ENCODE measurements around the gene DCAF5.

DNA sequence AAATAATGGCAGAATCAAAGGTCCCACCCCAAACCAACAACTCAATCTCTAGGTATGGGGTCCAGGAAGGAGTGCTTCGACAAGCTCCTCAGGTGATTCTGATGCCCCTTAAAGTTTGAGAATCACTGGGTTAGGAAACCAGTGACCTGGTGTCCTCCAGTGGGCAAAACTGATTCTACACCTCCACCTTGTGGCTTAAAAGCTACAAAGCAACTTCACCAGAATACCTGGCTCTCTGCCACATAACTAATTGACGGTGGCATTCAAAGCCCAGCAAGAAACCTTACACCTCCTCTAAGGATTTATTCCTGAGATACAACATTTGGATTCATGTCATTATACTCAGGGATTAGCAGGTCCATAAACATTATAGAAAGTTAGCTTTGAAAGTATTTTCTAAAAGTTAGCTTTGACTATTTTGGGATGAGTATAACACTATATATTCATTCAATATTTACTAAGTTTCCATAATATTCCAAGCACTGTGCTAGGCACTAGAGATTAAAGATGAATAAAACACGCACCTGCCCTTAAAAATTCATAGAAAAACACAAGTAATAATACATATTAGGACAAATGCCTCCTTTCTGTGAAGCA, 45.4 kb downstream of the DCAF5 start:
- TF ChIP-seq POLR2AphosphoS5 (IDR thresholded peaks at IDR 0.05; ENCODE audit: low read depth, low read length) (no peak), POLR2A (IDR thresholded peaks at IDR 0.05; ENCODE audit: low read depth, low read length) (no peak)

All from GM12891 (cell line).